ENCODE data around the gene BTN1A1.
A peak's percentile ranks its signal among the peaks of the same experiment; 100 is the strongest.
"Not testable (repeated sequence)": the region's sequence is repeated elsewhere in the genome, so short reads cannot be mapped to it uniquely, and the experiment has no call there.

The BTN1A1 gene

DNA sequence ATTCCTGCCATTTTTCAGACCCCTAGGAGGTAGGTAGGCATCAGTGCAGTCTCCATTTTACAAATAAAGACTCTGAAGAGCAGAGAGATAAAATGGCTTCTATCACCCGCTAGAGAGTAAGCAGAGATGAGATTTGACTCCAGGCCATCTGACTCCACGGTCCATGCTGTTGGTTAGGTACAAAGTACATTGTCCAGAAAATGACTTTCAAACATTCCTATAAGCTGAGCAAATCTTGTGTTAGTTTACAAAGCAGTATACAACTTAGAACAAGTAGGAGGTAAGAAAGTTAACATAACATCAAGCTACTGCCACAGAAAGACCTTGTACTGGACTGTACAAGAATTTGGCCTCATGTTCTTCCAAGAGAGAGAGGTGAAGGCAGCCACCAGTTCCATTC, 14.9 kb downstream of the BTN1A1 start:
- DNase-seq = no peak

DNA sequence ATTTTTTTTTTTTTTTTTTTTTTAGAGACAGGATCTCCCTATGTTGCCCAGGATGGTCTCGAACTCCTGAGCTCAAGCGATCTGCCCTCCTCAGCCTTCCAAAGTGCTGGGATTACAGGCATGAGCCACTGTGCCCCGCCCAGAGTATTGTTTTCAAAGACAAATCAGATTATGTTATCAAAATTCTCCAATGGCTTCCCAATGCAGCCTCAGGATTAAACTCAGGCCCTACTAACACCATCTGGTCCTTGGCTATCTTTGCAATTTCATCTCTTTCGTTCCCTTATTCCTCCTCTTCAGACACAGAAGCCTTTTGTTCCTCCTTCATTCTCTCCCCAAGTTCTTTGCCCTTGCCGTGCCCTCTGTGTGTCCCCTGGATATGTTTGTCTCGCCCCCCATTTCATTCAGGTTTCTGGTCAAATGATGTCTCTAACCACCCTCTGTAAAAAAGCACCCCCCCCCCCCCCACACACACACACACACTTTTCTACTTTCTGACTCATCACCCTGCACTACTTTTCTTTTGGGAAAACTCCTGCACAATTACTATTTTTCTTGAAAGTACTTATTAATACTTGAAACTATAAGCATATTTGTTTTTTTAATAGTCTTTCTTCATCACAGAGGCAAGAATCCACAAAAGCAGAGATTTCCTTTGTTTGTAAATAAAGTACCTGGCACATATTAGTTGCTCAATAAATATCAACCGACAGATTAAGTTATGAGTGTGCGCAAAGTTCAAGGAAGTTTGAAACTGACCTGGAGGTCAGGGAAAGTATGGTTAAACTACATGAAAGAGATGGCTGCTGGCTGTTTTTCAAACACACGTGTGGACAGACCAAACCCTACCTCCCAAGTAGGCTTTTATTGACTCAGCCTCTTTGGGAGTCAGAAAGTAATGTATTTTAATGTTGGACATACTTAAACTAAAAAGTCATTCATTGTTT, 16.7 kb downstream of the BTN1A1 start:
- no peak for DNase-seq

- no peak for DNase-seq
Observed at GRCh38 chr6:26519359-26519758, 19.3 kb downstream of the BTN1A1 start.

DNA sequence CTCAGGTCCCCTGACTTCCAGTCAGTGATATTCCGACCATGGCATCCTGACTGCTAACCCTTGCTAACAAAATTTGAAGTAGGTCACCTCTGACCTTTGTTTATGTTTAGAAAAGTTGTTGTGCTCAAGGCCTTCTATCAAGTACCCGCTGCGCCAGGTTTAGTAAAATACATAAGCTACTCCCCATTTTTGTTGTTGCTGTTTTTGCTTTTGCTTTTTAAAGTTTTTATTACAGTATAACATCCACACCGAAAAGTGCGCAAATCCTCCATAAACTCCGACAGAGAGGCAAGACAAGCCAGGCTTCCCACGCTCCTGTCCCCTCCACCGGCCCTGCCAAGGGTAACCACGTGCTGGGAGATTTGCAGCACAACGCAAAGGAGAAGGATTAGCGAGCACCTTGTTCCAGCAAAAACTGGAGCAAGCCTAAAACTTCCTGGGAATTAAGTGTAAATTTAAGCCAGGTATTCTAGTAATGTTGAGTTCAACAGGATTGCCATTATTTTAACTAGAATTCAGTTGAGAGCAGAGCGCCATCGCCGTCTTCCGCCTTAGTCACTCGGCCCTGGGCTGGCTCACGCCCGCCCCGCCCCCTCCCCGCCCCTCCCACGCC, 20.2 kb downstream of the BTN1A1 start:
- DNase-seq = peak; percentile 45

GRCh38 chr6:26520850-26521599, 20.9 kb downstream of the BTN1A1 start:
- peak; percentile 53 for DNase-seq

DNA sequence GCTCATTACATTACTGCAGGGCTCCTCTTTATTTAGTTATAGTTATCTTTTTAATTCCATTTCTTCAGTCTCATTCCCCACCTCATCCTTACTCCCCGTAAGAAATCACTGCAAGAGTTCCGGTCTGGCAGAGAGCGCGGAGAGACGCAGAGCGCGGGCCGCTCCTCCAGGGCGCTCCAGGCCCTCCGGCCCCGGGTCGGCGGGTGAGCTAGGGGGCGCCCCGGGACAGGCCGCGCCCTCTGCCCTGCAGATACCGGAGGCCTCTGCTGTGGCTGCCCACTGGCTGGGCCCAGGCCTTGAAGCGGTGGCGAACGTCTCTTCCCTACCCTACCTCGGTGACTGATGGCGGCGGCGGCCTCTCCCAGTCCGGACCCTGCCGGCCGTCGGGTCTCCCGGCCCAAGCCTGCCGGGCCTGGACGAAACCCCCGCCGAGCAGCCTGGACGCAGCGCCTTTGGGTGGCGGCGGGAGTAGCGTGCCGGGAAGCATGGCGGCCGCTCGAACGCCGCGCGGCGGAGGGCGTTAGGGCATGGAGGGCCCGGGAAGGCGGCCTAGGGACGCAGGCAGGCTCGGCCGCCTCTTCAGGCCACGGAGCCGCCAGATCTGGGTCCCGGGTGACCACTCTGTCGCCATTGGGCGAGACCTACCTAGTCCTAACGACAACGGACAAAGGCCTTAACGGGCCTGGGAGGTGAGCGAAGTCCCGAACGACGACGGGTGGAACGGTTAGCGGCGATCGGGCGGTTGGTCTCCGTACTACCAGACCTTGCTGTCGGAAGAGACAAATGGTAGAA, 21.7 kb downstream of the BTN1A1 start:
- DNase-seq = no peak

DNA sequence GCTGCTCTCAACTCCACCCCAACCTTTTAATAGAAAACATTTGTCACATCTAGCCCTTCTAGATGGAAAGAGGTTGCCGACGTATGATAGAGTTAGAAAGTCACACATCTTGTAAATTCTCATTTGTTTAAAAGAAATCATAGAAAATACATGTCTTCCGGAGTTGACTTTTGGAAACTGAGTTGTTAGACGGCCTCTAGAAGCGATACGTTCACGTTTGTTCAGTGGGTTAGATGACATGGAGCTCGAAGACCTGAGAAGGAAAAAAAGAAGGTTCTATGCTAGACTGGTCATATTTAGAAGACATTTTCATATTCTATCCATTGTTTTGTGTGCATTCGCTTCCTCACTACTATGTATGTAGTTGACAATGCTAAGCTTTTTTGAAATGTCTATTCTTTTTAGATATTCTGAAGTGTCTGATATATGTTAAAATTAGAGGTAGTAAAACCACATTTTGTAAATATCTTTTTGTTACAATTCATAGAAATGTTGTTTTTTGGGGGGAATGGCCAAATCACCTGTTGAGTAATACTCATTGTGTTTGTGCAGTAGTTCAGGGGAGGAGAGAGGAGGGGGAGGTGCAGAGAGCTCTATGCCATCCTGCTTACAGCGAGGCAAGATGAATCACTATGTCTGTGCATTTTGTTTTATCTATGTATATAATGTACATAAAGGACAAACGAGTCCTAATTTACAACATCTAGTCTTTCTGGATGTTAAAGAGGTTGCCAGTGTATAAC, 22.6 kb downstream of the BTN1A1 start:
- DNase-seq = not testable (repeated sequence)

DNA sequence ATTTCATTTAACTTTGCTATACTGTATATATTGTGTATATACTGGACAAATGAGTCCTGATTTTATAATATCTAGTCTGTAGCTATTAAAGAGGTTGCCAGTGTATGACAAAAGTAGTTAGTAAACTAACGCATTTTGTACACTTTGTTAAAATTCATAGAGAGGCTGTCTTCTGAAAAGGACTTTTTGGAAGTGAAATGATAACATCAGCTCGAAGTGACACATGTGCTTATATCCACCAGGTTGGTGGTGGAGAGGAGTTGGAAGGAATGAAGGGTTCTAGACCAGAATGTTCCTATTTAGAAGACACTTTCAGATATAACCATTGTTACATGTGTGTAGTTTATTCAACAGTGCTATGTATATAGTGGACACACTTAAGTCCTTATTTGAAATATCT, 24.2 kb downstream of the BTN1A1 start:
- DNase-seq = not testable (repeated sequence)

- DNase-seq = no peak
Observed at GRCh38 chr6:26524722-26525370, 24.7 kb downstream of the BTN1A1 start.

- no peak for DNase-seq
Observed at GRCh38 chr6:26525838-26526237, 25.7 kb downstream of the BTN1A1 start.

DNA sequence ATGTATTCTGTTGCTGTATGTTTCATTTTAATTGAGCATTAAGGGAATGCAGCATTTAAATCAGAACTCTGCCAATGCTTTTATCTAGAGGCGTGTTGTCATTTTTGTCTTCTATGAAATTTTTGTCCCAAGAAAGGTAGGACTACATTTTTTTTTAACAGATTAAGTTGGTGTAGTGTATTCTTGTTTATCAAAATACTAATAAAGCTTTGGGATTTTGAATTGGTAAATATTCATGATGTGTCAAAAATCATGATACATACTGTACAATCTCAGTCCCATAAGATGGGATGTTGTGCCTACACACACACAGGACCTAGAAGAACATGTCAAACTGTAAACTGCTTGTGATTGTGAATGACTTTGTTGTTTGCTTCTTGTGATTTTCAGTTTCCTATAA, 26.8 kb downstream of the BTN1A1 start:
- no peak for DNase-seq

DNA sequence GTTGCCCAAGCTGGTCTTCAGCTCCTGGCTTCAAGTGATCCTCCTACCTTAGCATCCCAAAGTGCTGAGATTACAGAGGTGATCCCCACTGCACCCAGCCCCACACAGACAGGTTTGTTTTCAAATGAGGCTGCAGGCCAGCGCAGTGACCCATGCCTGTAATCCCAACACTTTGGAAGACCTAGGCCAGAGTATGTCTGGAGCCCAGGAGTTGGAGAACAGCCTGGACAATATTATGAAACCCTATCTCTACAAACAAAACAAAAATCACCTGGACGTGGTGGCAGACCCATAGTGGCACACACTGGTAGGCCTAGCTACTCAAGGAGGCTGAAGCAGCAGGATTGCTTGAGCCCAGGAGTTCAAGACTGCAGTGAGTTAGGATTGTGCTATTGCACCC, 30.1 kb downstream of the BTN1A1 start:
- DNase-seq = no peak

- DNase-seq = no peak
Observed at GRCh38 chr6:26531897-26532296, 31.8 kb downstream of the BTN1A1 start.

DNA sequence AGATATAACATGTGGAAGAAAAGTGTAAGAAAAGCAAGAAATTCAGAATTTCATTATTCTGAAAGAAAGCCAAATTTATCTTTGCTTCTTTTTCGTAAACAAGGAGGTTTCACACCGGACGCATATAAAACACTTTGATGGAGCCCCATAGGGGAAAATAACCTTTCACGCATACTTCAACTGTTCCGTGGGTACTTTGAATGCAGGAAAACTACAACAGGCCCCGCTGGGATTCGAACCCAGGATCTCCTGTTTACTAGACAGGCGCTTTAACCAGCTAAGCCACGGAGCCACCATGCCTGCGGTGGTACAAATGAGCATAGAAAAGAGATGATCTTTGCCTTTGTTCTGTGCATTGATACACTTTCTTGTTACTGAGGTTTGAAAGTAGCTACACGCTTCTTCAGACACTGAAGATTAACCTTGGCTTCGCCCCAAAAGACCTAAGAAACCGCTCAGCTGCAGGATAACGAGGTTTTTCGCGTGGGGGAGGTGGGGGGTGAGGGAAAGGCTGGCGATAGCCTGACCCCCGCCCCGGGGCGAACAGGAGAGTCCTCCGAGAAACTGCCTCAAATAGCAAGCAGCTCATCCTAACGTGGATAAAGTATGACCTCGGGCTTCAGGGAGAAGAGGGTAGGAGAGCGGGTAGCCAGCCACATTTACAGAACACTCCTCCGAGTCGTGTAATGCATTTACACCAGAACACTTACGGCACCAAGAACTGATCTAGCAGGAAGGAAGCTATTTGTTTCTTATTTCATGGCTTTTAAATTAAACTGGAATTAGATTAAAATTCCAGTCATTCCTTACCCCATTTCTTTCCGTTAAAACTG, 32.8 kb downstream of the BTN1A1 start:
- DNase-seq = peak; percentile 90

- DNase-seq = no peak
Observed at GRCh38 chr6:26533532-26533931, 33.4 kb downstream of the BTN1A1 start.

GRCh38 chr6:26534681-26535465, 34.8 kb downstream of the BTN1A1 start:
- DNase-seq = peak; percentile 87

DNA sequence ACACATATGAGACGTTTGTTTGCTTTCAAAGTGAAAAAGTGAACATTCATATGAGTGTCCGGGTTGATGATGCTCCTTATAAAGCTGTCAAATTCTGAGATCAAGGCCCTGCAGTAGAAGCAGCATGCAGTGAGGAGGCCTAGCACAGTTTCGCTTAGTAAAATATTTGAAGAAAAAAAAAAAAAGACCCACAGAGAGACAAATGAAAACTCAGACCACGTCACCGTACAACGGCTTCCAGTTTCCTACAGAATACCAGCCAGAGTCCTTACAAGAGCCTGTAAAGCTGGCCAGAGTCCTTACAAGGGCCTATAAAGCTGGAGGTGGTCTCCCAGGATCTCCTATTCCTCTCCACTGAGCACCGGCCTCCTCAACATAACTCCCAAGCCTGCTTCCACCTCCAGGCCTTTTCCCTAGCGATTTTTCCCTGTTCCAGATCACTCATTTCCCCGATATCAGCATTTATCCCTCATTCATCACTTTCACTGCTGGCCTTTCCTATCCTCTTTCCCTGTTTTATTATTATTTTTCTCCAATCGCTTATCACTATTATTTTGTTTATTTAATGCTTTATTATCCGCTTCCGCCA, 36.6 kb downstream of the BTN1A1 start:
- DNase-seq = peak; percentile 47

DNA sequence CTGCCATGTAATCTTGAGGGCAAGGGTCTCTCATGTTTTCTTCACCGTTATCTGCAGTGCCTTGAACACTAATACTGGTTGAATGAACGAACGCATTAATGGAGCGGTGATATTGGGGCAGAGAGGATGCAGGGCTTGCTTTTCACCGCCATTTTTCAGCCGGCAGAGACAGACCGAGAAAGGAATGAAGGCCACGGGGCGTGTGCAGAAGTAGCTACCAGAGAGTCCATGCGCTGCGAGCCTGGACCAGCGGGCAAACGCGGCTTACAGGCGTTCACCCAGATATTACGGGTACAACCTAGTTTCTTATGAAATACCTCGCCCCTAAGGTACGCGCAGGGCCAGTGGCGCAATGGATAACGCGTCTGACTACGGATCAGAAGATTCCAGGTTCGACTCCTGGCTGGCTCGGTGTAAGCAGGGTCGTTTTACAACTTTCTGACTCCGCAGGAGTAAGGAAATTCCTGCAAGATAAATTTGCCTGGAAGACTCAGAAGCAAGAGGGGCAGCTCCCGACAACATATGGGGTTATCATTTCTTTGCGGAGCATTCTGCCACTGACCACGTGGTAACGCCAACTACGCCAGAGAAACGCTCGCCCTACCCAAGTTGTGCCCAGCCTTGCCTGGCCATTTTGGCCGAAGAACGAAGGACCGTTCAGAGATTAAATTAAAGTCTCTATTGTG, 37.2 kb downstream of the BTN1A1 start:
- peak; percentile 85 for DNase-seq
